ENCODE measurements around the gene GP1BA.
A peak's percentile ranks its signal among the peaks of the same experiment; 100 is the strongest.

Gene GP1BA

DNA sequence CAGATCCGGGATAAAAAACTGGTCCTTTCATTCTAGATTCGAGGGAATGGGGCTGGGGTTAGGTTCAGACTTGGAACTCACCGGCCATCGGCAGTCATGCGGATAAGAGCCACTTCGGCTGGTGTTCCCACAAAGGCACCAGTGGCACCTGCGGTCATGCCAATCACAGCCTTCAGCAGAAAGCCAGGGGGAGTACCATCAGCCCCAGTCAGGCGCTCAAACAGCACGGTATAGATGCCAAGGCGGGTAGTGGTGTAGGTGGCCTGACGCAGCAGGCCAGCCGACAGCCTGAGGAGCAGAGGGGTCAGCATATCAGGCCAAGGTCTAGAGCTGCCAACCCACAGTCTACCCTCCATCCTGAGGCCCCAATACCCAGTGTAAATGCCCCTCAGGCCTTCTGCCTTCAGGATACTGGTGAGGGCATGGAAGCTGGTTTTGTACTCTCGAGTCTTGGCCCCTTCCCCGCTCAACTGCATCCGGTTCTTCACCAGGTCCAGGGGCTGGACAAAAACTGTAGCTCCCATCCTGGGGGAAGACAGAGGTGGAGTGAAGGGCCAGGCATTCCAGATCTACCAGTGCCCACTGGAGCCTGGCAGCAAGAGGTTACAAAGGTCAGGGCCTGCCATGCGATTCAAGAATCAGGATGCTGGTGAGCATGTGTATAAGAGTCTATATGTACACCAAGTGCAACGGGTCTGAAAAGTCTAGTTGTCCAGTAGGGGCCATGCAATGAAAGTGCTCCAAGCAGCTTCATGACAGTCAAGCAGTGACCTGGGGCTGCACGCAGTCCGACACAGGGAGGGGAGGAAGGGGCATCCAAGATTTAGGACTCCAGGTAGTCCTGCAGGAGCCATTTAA, 6.8 kb downstream of the GP1BA start:
- DNase-seq: no peak

DNA sequence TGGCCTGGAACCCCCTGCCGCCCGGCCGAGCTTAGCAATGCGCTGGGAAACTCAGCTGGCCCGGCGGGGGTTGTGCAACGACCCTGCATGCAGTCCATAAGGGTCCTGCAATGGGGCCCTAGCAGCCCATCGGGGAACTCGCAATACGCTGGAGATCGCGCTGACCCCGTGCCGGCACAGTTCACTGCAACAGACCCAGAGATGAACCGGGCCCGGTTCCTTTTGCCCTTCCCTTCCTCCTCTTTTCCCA, 7.4 kb downstream of the GP1BA start:
- DNase-seq: peak; percentile 35

DNA sequence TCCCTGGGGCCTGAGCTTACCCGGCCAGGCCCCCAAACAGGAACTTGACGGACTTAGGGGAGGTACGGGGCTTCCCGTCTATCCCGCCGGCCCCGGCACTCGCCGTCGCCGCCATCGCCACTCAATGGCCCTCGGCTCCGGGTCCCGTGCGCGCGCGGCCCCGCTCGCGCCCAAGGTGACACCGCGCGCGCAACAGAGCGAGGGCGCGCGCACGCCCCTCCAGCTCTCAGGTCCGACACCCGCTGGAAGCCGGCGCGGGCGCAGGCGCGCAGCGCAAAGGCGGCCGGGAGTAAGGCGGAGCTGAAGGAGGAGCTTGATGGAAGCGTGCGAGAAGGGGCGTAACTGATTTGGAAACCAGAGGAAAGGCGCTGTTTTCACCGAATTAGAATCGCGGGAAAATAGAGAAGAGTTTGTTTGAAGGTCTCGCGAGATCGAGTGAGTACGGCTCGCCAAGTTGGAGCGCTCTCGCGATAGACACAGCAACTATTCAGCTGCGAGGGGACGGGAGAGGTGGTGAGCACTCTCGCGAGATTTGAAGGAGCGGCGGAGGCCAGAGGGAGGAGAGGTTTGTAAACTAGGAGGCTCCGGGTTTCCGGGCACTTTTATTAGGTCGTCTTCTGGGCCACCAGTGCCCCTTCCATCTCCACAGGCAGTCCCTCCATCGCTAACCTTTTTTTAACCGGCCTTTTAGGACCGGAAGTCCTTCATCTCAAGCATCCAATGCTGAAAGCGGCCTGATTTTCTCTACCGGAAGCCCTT, 7.9 kb downstream of the GP1BA start, which contains the start of the genes RNF167 and SLC25A11:
Gene RNF167, plus strand, starts transcription at position 473 of the 759 bp plus-strand sequence. CDS start 642 bp downstream, outside the sequence.
Gene SLC25A11, minus strand, starts transcription at position 251 of the 759 bp plus-strand sequence. Its CDS starts 136 bp downstream, at position 115.
- peak; percentile 92 for DNase-seq

DNA sequence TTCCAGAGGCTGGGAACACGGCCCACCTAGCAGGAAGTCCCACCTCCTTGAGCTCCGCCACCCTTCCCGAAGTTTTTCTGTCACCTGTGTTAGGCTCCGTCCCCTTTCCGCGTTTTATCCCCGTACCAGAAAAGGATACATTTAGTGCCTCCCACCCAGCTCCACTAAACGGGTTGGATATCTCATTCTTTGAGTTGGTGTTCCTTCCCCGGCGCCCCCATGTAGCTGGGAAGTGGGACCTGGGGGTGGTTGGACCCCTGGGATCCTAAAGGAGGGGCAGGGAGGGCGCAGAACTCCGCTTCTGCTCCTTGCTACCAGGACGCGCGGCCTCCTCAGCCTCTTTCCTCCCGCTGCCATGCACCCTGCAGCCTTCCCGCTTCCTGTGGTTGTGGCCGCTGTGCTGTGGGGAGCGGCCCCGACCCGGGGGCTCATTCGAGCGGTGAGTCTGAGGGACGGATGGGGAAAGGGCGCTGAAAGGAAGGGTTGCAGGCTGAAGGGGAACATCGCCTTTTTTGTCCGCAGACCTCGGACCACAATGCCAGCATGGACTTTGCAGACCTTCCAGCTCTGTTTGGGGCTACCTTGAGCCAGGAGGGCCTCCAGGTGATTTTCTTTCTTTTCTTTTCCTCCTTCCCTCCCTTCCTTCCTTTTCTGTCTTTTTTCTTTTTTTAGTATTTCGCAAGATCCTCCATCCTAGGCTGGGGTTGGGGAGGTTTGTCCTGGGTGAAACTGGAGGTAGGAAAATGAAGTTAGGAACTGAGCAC, 8.7 kb downstream of the GP1BA start:
- peak; percentile 41 for DNase-seq

- no peak for DNase-seq
Measured at GRCh38 chr17:4941319-4941610, 9.2 kb downstream of the GP1BA start.

GRCh38 chr17:4942760-4943508, 10.9 kb downstream of the GP1BA start:
- no peak for DNase-seq

DNA sequence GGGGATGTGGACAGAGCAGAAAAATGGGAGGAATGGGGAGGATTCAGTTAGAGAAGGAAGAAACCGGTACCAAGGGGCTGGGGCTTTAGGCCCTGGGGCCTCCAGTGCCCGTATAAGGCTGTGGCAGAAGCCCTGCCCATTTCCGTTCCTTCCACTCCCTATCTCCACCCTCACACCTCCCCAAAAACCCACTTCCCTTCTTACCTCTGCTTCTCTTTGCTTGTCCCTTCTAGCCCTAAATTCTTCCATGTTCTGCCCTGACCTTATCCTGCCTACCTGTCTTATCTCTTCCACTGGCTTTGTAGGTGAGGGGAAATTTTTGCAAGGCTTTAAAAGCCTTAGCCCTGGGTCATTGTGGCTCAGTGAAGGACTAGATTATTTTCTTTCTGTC, 12.1 kb downstream of the GP1BA start:
- no peak for DNase-seq

GRCh38 chr17:4944554-4945175, 12.6 kb downstream of the GP1BA start:
- peak; percentile 42 for DNase-seq

- peak; percentile 87 for DNase-seq
Measured at GRCh38 chr17:4945176-4945943, 13.3 kb downstream of the GP1BA start.

DNA sequence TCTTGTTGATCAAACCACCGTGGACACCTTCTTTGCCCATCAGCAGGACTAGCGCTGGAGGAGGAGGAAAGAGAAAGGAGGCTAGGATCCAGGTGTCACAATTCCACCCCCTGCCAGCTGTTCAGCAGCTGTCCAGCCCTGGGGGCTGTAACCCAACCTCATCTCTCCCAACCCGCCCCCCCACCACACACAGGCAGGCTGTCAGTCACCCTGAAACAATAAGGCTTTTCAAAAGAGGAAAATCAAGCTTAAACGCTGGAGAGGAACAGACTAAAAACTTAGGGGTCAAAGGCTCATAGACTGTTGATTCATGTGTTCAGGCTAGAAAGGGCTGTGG, 13.8 kb downstream of the GP1BA start:
- no peak for DNase-seq

- DNase-seq: no peak
Measured at GRCh38 chr17:4946312-4946976, 14.4 kb downstream of the GP1BA start.

DNA sequence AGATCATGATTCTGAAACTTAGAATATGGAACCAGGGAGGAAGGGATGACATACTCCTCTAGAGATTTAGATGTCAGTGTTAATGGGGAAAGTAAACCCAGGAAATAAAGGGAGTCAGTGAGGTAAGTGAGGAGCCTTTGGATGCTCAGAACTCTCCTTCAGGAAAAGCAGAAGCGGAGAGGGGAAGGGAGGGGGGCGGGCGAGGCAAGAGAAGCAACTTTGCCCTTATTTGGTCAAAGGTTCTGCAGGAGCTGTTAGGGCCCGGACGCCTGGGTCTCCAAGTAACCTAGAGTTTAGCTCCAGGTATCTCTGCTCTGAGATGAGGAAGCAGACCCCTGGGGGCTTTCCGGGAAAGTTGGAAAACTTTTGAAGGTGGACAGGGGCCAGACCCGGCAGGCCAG, 14.9 kb downstream of the GP1BA start:
- DNase-seq: no peak

DNA sequence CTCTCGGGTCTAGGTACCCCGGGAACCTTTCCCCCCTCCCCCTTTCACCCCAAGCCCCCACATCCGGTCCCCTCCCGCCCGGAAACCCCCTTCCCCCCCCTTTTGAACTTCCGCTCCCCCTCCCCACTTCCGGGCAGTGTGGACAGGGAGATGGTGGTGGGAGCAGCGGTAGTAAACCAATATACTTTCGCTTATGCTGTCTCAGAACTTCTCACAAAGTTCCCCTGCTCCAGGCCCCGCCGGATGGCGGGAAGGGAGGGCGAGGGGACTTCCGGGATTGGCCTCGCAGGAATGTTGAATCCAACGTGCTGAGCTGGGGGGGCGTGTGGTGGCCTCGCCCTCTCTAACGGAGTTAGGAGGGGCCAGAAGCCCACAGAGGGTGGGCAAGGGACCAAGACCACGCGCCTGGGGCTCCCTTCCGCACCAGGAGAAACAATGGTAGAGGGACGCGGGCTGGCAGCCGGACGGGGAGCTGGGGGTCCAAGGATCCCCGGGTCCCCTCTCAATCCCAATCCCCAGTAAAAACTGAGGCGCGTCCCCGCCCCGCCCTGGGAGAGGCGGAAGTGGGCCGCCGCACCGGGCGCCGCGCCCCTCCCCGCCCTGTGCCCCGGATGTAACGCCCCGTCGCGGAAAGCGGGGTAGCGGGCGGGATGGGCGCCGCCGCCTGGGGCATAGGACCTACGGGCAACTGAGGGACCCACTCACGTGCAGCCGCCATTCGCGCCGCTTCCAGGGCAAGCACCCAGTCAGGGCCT, 15.5 kb downstream of the GP1BA start:
- DNase-seq: peak; percentile 68

GRCh38 chr17:4948166-4948930, 16.3 kb downstream of the GP1BA start, which contains the start of gene PFN1:
PFN1 (minus strand) TSS chr17:4948530; CDS start chr17:4948394, 136 bp downstream.
- peak; percentile 88 for DNase-seq

- DNase-seq: peak; percentile 66
Measured at GRCh38 chr17:4948931-4949320, 16.8 kb downstream of the GP1BA start.

GRCh38 chr17:4949321-4950074, 17.4 kb downstream of the GP1BA start:
- peak; percentile 74 for DNase-seq

GRCh38 chr17:4950075-4950745, 18.1 kb downstream of the GP1BA start:
- peak; percentile 70 for DNase-seq

GRCh38 chr17:4950746-4951204, 18.7 kb downstream of the GP1BA start, which contains the start of gene ENO3:
ENO3 (plus strand) TSS chr17:4951119; CDS start chr17:4951830, 711 bp downstream.
- no peak for DNase-seq
